GM19240 (cell line): ENCODE data around the gene ATXN2.
"Not testable (repeated sequence)": the region's sequence is repeated elsewhere in the genome, so short reads cannot be mapped to it uniquely, and the experiment has no call there.

Experiments
- DNase-seq: peaks from one replicate; pipeline ENCODE4 v3.0.0; 2011; ENCODE audit warnings: low spot score; ENCODE audit not compliant: insufficient read length

Gene ATXN2

GRCh38 chr12:111505601-111506036, 93.5 kb downstream of the ATXN2 start:
- no peak for DNase-seq

- no peak for DNase-seq
Measured at GRCh38 chr12:111503116-111503515, 96.0 kb downstream of the ATXN2 start.

GRCh38 chr12:111494676-111495075, 104.4 kb downstream of the ATXN2 start:
- no peak for DNase-seq

GRCh38 chr12:111492979-111493378, 106.1 kb downstream of the ATXN2 start:
- DNase-seq, result not testable (repeated sequence)

- DNase-seq, result no peak
Measured at GRCh38 chr12:111488798-111489197, 110.3 kb downstream of the ATXN2 start.

GRCh38 chr12:111488271-111488670, 110.8 kb downstream of the ATXN2 start:
- DNase-seq, result no peak

GRCh38 chr12:111482462-111482861, 116.7 kb downstream of the ATXN2 start:
- no peak for DNase-seq

GRCh38 chr12:111471236-111471635, 127.9 kb downstream of the ATXN2 start:
- no peak for DNase-seq

- no peak for DNase-seq
Measured at GRCh38 chr12:111469401-111469800, 129.7 kb downstream of the ATXN2 start.

- no peak for DNase-seq
Measured at GRCh38 chr12:111467857-111468241, 131.3 kb downstream of the ATXN2 start.

- no peak for DNase-seq
Measured at GRCh38 chr12:111467092-111467856, 131.8 kb downstream of the ATXN2 start.

- DNase-seq, result no peak
Measured at GRCh38 chr12:111462210-111462769, 136.8 kb downstream of the ATXN2 start.

GRCh38 chr12:111460111-111460510, 139.0 kb downstream of the ATXN2 start:
- not testable (repeated sequence) for DNase-seq

GRCh38 chr12:111458546-111459172, 140.5 kb downstream of the ATXN2 start:
- DNase-seq, result no peak

GRCh38 chr12:111457577-111457976, 141.5 kb downstream of the ATXN2 start:
- DNase-seq, result no peak

GRCh38 chr12:111457071-111457470, 142.0 kb downstream of the ATXN2 start:
- DNase-seq, result no peak

GRCh38 chr12:111455448-111456320, 143.4 kb downstream of the ATXN2 start:
- DNase-seq, result no peak

- DNase-seq, result no peak
Measured at GRCh38 chr12:111454716-111455447, 144.2 kb downstream of the ATXN2 start.

GRCh38 chr12:111454311-111454710, 144.8 kb downstream of the ATXN2 start:
- DNase-seq, result no peak

GRCh38 chr12:111453071-111453989, 145.8 kb downstream of the ATXN2 start:
- DNase-seq, result no peak
